Adipocyte (in vitro differentiated cells): ENCODE results near the gene PDGFRB.

Source experiments
- DNase-seq: peaks from one replicate; pipeline ENCODE4 v3.0.0-alpha.2; 2015; ENCODE audit warnings: low read depth
- H3K27me3 ChIP-seq: replicated peaks from 2 replicates; pipeline ENCODE4 v1.7.0; 2013; ENCODE audit warnings: mild to moderate bottlenecking, low read length, moderate library complexity; ENCODE audit not compliant: control insufficient read depth, insufficient read depth
- H3K36me3 ChIP-seq: 2 replicates; pipeline ENCODE4 v1.7.0; 2013; ENCODE audit warnings: low read length, mild to moderate bottlenecking, moderate library complexity; ENCODE audit not compliant: control insufficient read depth, insufficient read depth, severe bottlenecking
- H3K4me1 ChIP-seq: 2 replicates; pipeline ENCODE4 v1.7.0; 2013; ENCODE audit warnings: mild to moderate bottlenecking, low read length, moderate library complexity; ENCODE audit not compliant: control insufficient read depth, insufficient read depth
- H3K4me3 ChIP-seq: 2 replicates; pipeline ENCODE4 v1.7.0; 2013; ENCODE audit warnings: mild to moderate bottlenecking, low read length, moderate library complexity
- H3K9ac ChIP-seq: 2 replicates; pipeline ENCODE4 v1.7.0; 2013; ENCODE audit warnings: mild to moderate bottlenecking, low read length, moderate library complexity
- H3K9me3 ChIP-seq: 2 replicates; pipeline ENCODE4 v1.7.0; 2013; ENCODE audit warnings: mild to moderate bottlenecking, low read length, moderate library complexity; ENCODE audit not compliant: control insufficient read depth

Gene PDGFRB

GRCh38 chr5:150181027-150181426 lies 25.4 kb upstream of the PDGFRB start:
- H3K9ac ChIP-seq: peak overlapping the region; percentile 74
- H3K9me3 ChIP-seq: no peaks in the 10 kb centered on the region
- no peaks in the 10 kb centered on the region for H3K36me3 ChIP-seq
- H3K4me3 ChIP-seq: no peak overlapping the region
- H3K27me3 ChIP-seq: no peaks in the 10 kb centered on the region
- no peak for DNase-seq
- peaks cover 26% of the 10 kb centered on the region for H3K4me1 ChIP-seq

- Histone ChIP-seq H3K4me3 (no peak overlapping the region), H3K4me1 (peaks cover 26% of the 10 kb centered on the region), H3K9me3 (no peaks in the 10 kb centered on the region), H3K27me3 (no peaks in the 10 kb centered on the region), H3K9ac (peak overlapping the region; percentile 74), H3K36me3 (no peaks in the 10 kb centered on the region)
- DNase-seq: no peak
Measured at GRCh38 chr5:150180241-150181026, 24.8 kb upstream of the PDGFRB start.

- Histone ChIP-seq H3K9me3 (no peaks in the 10 kb centered on the region), H3K4me3 (no peak overlapping the region), H3K9ac (peak overlapping the region; percentile 74), H3K36me3 (no peaks in the 10 kb centered on the region), H3K4me1 (peaks cover 26% of the 10 kb centered on the region), H3K27me3 (no peaks in the 10 kb centered on the region)
- DNase-seq: no peak
Measured at GRCh38 chr5:150179019-150179620, 23.5 kb upstream of the PDGFRB start.

GRCh38 chr5:150178262-150178661 lies 22.6 kb upstream of the PDGFRB start:
- peaks cover 26% of the 10 kb centered on the region for H3K4me1 ChIP-seq
- DNase-seq: no peak
- H3K27me3 ChIP-seq: no peaks in the 10 kb centered on the region
- no peak overlapping the region for H3K9ac ChIP-seq
- H3K36me3 ChIP-seq: no peaks in the 10 kb centered on the region
- no peaks in the 10 kb centered on the region for H3K9me3 ChIP-seq
- no peak overlapping the region for H3K4me3 ChIP-seq

GRCh38 chr5:150177721-150178120 lies 22.1 kb upstream of the PDGFRB start:
- no peak for DNase-seq
- peaks cover 26% of the 10 kb centered on the region for H3K4me1 ChIP-seq
- H3K4me3 ChIP-seq: no peak overlapping the region
- H3K9ac ChIP-seq: no peak overlapping the region
- no peaks in the 10 kb centered on the region for H3K36me3 ChIP-seq
- no peaks in the 10 kb centered on the region for H3K27me3 ChIP-seq
- H3K9me3 ChIP-seq: no peaks in the 10 kb centered on the region

GRCh38 chr5:150176745-150177477 lies 21.3 kb upstream of the PDGFRB start:
- H3K4me3 ChIP-seq: no peak overlapping the region
- no peaks in the 10 kb centered on the region for H3K27me3 ChIP-seq
- no peaks in the 10 kb centered on the region for H3K9me3 ChIP-seq
- no peak overlapping the region for H3K9ac ChIP-seq
- no peaks in the 10 kb centered on the region for H3K36me3 ChIP-seq
- no peak for DNase-seq
- peaks cover 26% of the 10 kb centered on the region for H3K4me1 ChIP-seq

- DNase-seq: peak; percentile 26
- Histone ChIP-seq H3K4me3 (no peak overlapping the region), H3K36me3 (no peaks in the 10 kb centered on the region), H3K4me1 (peaks cover 16% of the 10 kb centered on the region), H3K27me3 (no peaks in the 10 kb centered on the region), H3K9ac (no peak overlapping the region), H3K9me3 (no peaks in the 10 kb centered on the region)
Measured at GRCh38 chr5:150175536-150175935, 19.9 kb upstream of the PDGFRB start.

- DNase-seq: no peak
- no peak overlapping the region for H3K9ac ChIP-seq
- no peaks in the 10 kb centered on the region for H3K36me3 ChIP-seq
- no peaks in the 10 kb centered on the region for H3K27me3 ChIP-seq
- H3K9me3 ChIP-seq: no peaks in the 10 kb centered on the region
- H3K4me1 ChIP-seq: peaks cover 12% of the 10 kb centered on the region
- H3K4me3 ChIP-seq: no peak overlapping the region
Measured at GRCh38 chr5:150175076-150175475, 19.4 kb upstream of the PDGFRB start.

GRCh38 chr5:150174285-150174684 lies 18.6 kb upstream of the PDGFRB start:
- Histone ChIP-seq H3K9ac (no peak overlapping the region), H3K4me1 (peaks cover 4% of the 10 kb centered on the region), H3K36me3 (no peaks in the 10 kb centered on the region), H3K27me3 (no peaks in the 10 kb centered on the region), H3K9me3 (no peaks in the 10 kb centered on the region), H3K4me3 (no peak overlapping the region)
- no peak for DNase-seq

GRCh38 chr5:150173161-150173560 lies 17.5 kb upstream of the PDGFRB start:
- DNase-seq: no peak
- no peak overlapping the region for H3K9ac ChIP-seq
- no peaks in the 10 kb centered on the region for H3K36me3 ChIP-seq
- no peaks in the 10 kb centered on the region for H3K9me3 ChIP-seq
- no peaks in the 10 kb centered on the region for H3K4me1 ChIP-seq
- H3K4me3 ChIP-seq: no peak overlapping the region
- peaks cover 4% of the 10 kb centered on the region for H3K27me3 ChIP-seq

- Histone ChIP-seq H3K9me3 (no peaks in the 10 kb centered on the region), H3K4me1 (no peaks in the 10 kb centered on the region), H3K27me3 (peaks cover 4% of the 10 kb centered on the region), H3K36me3 (no peaks in the 10 kb centered on the region), H3K9ac (no peak overlapping the region), H3K4me3 (no peak overlapping the region)
- DNase-seq: no peak
Measured at GRCh38 chr5:150172556-150172955, 16.9 kb upstream of the PDGFRB start.
